Measurements from ENCODE around the gene ST7.

The ST7 gene

DNA sequence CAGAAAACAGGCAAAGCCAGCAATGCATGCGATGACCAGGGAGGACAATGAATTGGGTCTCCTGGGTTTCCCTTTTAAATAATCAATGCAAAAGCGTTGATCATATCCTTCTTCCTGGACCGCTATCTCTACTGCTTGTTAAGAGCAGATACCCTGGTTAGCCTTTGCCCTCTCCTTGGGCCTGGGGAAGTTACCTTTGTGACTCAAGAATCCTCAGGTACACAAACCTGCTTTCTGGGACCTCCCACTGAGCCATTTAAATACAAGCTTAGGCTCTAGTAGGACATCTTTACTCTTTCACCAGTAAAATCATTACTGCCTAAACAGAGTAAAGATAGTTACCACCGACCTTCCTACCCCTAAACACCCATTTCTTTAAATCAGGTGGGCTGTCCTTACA, 195.7 kb downstream of the ST7 start:
- Histone ChIP-seq H3K36me3 (ENCODE audit: control insufficient read depth, insufficient read depth, low read length) (no peaks in the 10 kb centered on the region), H3K9me3 (ENCODE audit: control insufficient read depth, insufficient read depth, low read length) (no peaks in the 10 kb centered on the region), H3K27me3 (ENCODE audit: control insufficient read depth, insufficient read depth, low read length) (no peaks in the 10 kb centered on the region), H3K4me1 (ENCODE audit: control insufficient read depth, insufficient read depth, low read length) (peaks cover 8% of the 10 kb centered on the region; the same call in 1 of the 2 replicates), H3K4me3 (ENCODE audit: low read length) (no peak overlapping the region), H3K27ac (ENCODE audit: low read length) (no peak overlapping the region)
- DNase-seq (ENCODE audit: low read depth, low spot score) = no peak
- WGBS (ENCODE audit: insufficient coverage, insufficient read length) = no CpG with 5 or more reads among the region's 4 CpGs

DNA sequence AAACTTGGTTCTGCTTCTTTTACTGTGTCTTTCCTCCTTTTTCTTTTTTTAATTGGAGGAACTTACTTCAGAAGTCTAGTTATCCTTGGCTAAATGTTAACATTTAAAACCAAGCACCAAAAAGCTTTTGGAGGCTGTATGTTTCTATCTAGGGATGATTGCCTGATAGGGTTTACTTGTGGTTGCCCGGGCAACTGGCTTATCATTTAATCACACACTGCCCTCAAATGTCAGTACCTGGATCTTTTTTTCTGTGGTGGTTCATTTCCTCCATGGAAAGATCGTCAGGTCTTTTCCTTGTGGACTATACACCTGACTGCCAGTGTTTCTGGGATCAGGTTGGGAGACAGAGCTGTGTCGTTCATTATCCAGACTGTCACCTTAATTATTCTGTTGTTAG, 196.4 kb downstream of the ST7 start:
- DNase-seq (ENCODE audit: low read depth, low spot score) = no peak
- H3K36me3 ChIP-seq (ENCODE audit: control insufficient read depth, insufficient read depth, low read length) = no peaks in the 10 kb centered on the region

GRCh38 chr7:117152213-117153007, 199.1 kb downstream of the ST7 start:
- H3K4me1 ChIP-seq (ENCODE audit: control insufficient read depth, insufficient read depth, low read length) = peaks cover 8% of the 10 kb centered on the region; the same call in 1 of the 2 replicates
- no peak overlapping the region for H3K4me3 ChIP-seq (ENCODE audit: low read length)
- H3K27ac ChIP-seq (ENCODE audit: low read length) = no peak overlapping the region
- no peak for DNase-seq (ENCODE audit: low read depth, low spot score)
- no peaks in the 10 kb centered on the region for H3K27me3 ChIP-seq (ENCODE audit: control insufficient read depth, insufficient read depth, low read length)
- no peaks in the 10 kb centered on the region for H3K36me3 ChIP-seq (ENCODE audit: control insufficient read depth, insufficient read depth, low read length)
- no CpG with 5 or more reads among the region's 3 CpGs for WGBS (ENCODE audit: insufficient coverage, insufficient read length)
- H3K9me3 ChIP-seq (ENCODE audit: control insufficient read depth, insufficient read depth, low read length) = no peaks in the 10 kb centered on the region

More for the DNA sequence above, 196.4 kb downstream of the ST7 start:
- no peak overlapping the region for H3K27ac ChIP-seq (ENCODE audit: low read length)
- peaks cover 8% of the 10 kb centered on the region; the same call in 1 of the 2 replicates for H3K4me1 ChIP-seq (ENCODE audit: control insufficient read depth, insufficient read depth, low read length)
- H3K4me3 ChIP-seq (ENCODE audit: low read length) = no peak overlapping the region
- H3K9me3 ChIP-seq (ENCODE audit: control insufficient read depth, insufficient read depth, low read length) = no peaks in the 10 kb centered on the region
- H3K27me3 ChIP-seq (ENCODE audit: control insufficient read depth, insufficient read depth, low read length) = no peaks in the 10 kb centered on the region
- no CpG with 5 or more reads among the region's 3 CpGs for WGBS (ENCODE audit: insufficient coverage, insufficient read length)

GRCh38 chr7:117153016-117153545, 199.8 kb downstream of the ST7 start:
- H3K4me3 ChIP-seq (ENCODE audit: low read length) = no peak overlapping the region
- H3K27me3 ChIP-seq (ENCODE audit: control insufficient read depth, insufficient read depth, low read length) = no peaks in the 10 kb centered on the region
- no peak for DNase-seq (ENCODE audit: low read depth, low spot score)
- H3K27ac ChIP-seq (ENCODE audit: low read length) = no peak overlapping the region
- H3K36me3 ChIP-seq (ENCODE audit: control insufficient read depth, insufficient read depth, low read length) = no peaks in the 10 kb centered on the region
- peaks cover 8% of the 10 kb centered on the region; the same call in 1 of the 2 replicates for H3K4me1 ChIP-seq (ENCODE audit: control insufficient read depth, insufficient read depth, low read length)
- no peaks in the 10 kb centered on the region for H3K9me3 ChIP-seq (ENCODE audit: control insufficient read depth, insufficient read depth, low read length)
- no CpG with 5 or more reads among the region's 1 CpG for WGBS (ENCODE audit: insufficient coverage, insufficient read length)

DNA sequence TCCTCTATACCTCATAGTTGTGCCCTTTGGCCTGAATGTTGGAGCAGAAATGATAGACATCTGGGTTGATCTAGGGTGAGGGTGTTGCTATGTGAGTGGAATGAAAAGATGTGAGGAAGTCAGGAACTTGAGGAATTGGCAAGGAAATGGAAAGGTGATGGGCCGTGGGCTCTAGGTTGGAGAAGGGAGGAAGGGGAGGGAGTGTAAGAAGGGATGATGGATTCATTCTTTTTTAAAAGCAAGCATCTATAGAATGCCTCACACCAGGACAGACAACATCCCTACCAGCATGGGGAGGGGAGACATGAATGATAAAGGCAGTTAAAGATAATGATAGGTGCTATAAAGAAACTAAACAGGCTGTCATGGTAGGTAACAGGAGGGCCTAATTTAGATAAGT, 201.4 kb downstream of the ST7 start:
- no peaks in the 10 kb centered on the region for H3K36me3 ChIP-seq (ENCODE audit: control insufficient read depth, insufficient read depth, low read length)
- no peak for DNase-seq (ENCODE audit: low read depth, low spot score)
- no peak overlapping the region for H3K4me3 ChIP-seq (ENCODE audit: low read length)
- no peak overlapping the region for H3K27ac ChIP-seq (ENCODE audit: low read length)
- 100% methylated on average over 1 of the region's 1 CpG for WGBS (ENCODE audit: insufficient coverage, insufficient read length)
- no peaks in the 10 kb centered on the region for H3K9me3 ChIP-seq (ENCODE audit: control insufficient read depth, insufficient read depth, low read length)
- no peaks in the 10 kb centered on the region for H3K27me3 ChIP-seq (ENCODE audit: control insufficient read depth, insufficient read depth, low read length)
- H3K4me1 ChIP-seq (ENCODE audit: control insufficient read depth, insufficient read depth, low read length) = no peaks in the 10 kb centered on the region

GRCh38 chr7:117155694-117156093, 202.4 kb downstream of the ST7 start:
- Histone ChIP-seq H3K27ac (ENCODE audit: low read length) (no peak overlapping the region), H3K9me3 (ENCODE audit: control insufficient read depth, insufficient read depth, low read length) (no peaks in the 10 kb centered on the region), H3K4me3 (ENCODE audit: low read length) (no peak overlapping the region), H3K27me3 (ENCODE audit: control insufficient read depth, insufficient read depth, low read length) (no peaks in the 10 kb centered on the region), H3K4me1 (ENCODE audit: control insufficient read depth, insufficient read depth, low read length) (no peaks in the 10 kb centered on the region), H3K36me3 (ENCODE audit: control insufficient read depth, insufficient read depth, low read length) (no peaks in the 10 kb centered on the region)
- no peak for DNase-seq (ENCODE audit: low read depth, low spot score)
- no CpG with 5 or more reads among the region's 1 CpG for WGBS (ENCODE audit: insufficient coverage, insufficient read length)

GRCh38 chr7:117157241-117158209, 204.2 kb downstream of the ST7 start:
- no peak overlapping the region for H3K27ac ChIP-seq (ENCODE audit: low read length)
- no peak for DNase-seq (ENCODE audit: low read depth, low spot score)
- no CpG with 5 or more reads among the region's 5 CpGs for WGBS (ENCODE audit: insufficient coverage, insufficient read length)
- no peaks in the 10 kb centered on the region for H3K9me3 ChIP-seq (ENCODE audit: control insufficient read depth, insufficient read depth, low read length)
- H3K4me1 ChIP-seq (ENCODE audit: control insufficient read depth, insufficient read depth, low read length) = no peaks in the 10 kb centered on the region
- H3K27me3 ChIP-seq (ENCODE audit: control insufficient read depth, insufficient read depth, low read length) = no peaks in the 10 kb centered on the region
- no peaks in the 10 kb centered on the region for H3K36me3 ChIP-seq (ENCODE audit: control insufficient read depth, insufficient read depth, low read length)
- no peak overlapping the region for H3K4me3 ChIP-seq (ENCODE audit: low read length)

GRCh38 chr7:117158941-117159697, 205.8 kb downstream of the ST7 start:
- no peak for DNase-seq (ENCODE audit: low read depth, low spot score)
- Histone ChIP-seq H3K4me3 (ENCODE audit: low read length) (no peak overlapping the region), H3K4me1 (ENCODE audit: control insufficient read depth, insufficient read depth, low read length) (no peaks in the 10 kb centered on the region), H3K27me3 (ENCODE audit: control insufficient read depth, insufficient read depth, low read length) (no peaks in the 10 kb centered on the region), H3K9me3 (ENCODE audit: control insufficient read depth, insufficient read depth, low read length) (no peaks in the 10 kb centered on the region), H3K36me3 (ENCODE audit: control insufficient read depth, insufficient read depth, low read length) (no peaks in the 10 kb centered on the region), H3K27ac (ENCODE audit: low read length) (no peak overlapping the region)
- no CpG with 5 or more reads among the region's 4 CpGs for WGBS (ENCODE audit: insufficient coverage, insufficient read length)

DNA sequence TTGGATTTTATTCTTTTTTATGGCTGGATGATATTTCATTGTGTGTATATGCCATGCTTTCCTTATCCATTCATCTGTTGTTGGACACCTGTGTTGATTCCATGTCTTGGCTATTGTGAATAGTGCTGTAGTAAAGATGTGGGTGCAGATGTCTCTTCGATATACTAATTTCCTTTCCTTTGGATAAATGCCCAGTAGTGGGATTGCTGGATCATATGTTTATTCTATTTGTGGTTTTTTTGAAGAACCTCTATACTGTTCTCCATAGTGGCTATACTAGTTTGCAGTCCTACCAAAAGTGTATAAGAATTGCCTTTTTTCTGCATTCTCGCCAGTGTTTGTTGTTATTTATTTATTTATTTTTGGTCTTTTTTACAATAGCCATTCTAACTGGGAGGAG, 209.8 kb downstream of the ST7 start:
- no peaks in the 10 kb centered on the region for H3K4me1 ChIP-seq (ENCODE audit: control insufficient read depth, insufficient read depth, low read length)
- H3K36me3 ChIP-seq (ENCODE audit: control insufficient read depth, insufficient read depth, low read length) = no peaks in the 10 kb centered on the region
- H3K9me3 ChIP-seq (ENCODE audit: control insufficient read depth, insufficient read depth, low read length) = no peaks in the 10 kb centered on the region
- no peak overlapping the region for H3K27ac ChIP-seq (ENCODE audit: low read length)
- H3K4me3 ChIP-seq (ENCODE audit: low read length) = no peak overlapping the region
- no peak for DNase-seq (ENCODE audit: low read depth, low spot score)
- no CpG with 5 or more reads among the region's 2 CpGs for WGBS (ENCODE audit: insufficient coverage, insufficient read length)
- no peaks in the 10 kb centered on the region for H3K27me3 ChIP-seq (ENCODE audit: control insufficient read depth, insufficient read depth, low read length)

GRCh38 chr7:117164620-117165019, 211.3 kb downstream of the ST7 start:
- no peaks in the 10 kb centered on the region for H3K27me3 ChIP-seq (ENCODE audit: control insufficient read depth, insufficient read depth, low read length)
- DNase-seq (ENCODE audit: low read depth, low spot score) = no peak

More at GRCh38 chr7:117164620-117165019, 211.3 kb downstream of the ST7 start:
- H3K36me3 ChIP-seq (ENCODE audit: control insufficient read depth, insufficient read depth, low read length) = no peaks in the 10 kb centered on the region
- no CpG with 5 or more reads among the region's 2 CpGs for WGBS (ENCODE audit: insufficient coverage, insufficient read length)
- no peak overlapping the region for H3K4me3 ChIP-seq (ENCODE audit: low read length)
- H3K4me1 ChIP-seq (ENCODE audit: control insufficient read depth, insufficient read depth, low read length) = no peaks in the 10 kb centered on the region
- no peak overlapping the region for H3K27ac ChIP-seq (ENCODE audit: low read length)
- H3K9me3 ChIP-seq (ENCODE audit: control insufficient read depth, insufficient read depth, low read length) = no peaks in the 10 kb centered on the region

Measured in iPS DF 6.9 (cell line).